ENCODE results near the gene MGAT4A.

The MGAT4A gene

DNA sequence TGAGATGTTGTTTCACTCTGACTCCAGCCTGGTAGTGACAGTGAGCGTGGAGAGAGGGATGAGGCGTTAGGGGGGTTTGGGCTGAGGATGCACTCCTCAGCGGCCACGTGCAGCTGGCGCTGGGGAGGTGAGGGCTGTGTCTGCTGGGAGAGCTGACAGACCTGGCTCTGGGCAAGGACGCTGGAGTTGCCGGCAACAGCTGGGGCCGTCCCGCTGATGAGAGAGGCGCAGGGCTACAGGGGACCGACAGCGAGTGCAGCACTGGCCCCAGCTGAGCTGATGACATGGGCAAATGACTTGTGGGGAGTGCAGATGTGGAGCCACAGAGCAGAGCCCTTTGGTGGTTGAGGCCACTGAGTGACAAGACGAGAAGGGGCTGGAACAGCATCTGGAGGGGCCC, 161.0 kb downstream of the MGAT4A start:
- TF ChIP-seq POLR2A (IDR thresholded peaks at IDR 0.05; ENCODE audit: low read depth, low read length) = no peak
- TF ChIP-seq SPI1 (IDR thresholded peaks at IDR 0.05; ENCODE audit: low read depth, low read length) = no peak
- no peak for TF ChIP-seq POLR2AphosphoS5 (IDR thresholded peaks at IDR 0.05; ENCODE audit: low read depth, low read length)
- TF ChIP-seq PAX5 (IDR thresholded peaks at IDR 0.05; ENCODE audit: insufficient read depth, low read length, severe bottlenecking) = no peak
- no peak for TF ChIP-seq TAF1 (IDR thresholded peaks at IDR 0.05; ENCODE audit: low read depth, low read length)
- TF ChIP-seq POU2F2 (IDR thresholded peaks at IDR 0.05; ENCODE audit: low read depth, low read length) = no peak
- DNase-seq (ENCODE audit: insufficient read length, low spot score) (no peak), FAIRE-seq (no peak)

DNA sequence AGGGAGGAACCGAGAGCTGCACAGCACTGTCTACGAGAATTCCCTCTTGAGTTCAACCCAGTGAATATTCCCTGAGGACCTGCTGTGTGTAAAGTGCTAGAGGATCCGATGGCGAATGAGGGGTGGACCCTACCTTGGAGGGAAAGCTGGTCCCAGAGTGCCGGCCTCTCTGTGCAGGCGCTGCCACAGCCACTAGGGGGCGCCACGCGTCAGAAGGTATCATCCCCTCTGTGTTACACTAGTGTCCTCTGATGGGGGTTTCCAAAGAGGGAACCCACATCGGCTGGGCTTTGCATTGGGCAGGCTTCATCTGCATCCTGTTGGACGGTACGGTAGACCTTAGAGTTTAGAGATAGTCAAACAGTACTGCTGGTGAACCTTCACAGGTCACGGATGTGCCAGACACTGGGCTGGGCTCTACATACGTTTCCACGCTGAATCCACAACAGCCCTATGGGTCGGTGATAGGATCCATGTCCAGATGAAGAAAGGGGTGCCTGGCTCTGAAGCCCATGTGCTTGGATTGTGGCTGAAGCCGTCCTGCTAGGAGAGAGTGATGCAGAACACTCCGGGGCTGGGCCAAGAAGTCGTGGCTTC, 161.6 kb downstream of the MGAT4A start:
- TF ChIP-seq SPI1 (IDR thresholded peaks at IDR 0.05; ENCODE audit: low read depth, low read length) (no peak), POLR2AphosphoS5 (IDR thresholded peaks at IDR 0.05; ENCODE audit: low read depth, low read length) (no peak), PAX5 (IDR thresholded peaks at IDR 0.05; ENCODE audit: insufficient read depth, low read length, severe bottlenecking) (no peak), POLR2A (IDR thresholded peaks at IDR 0.05; ENCODE audit: low read depth, low read length) (no peak), TAF1 (IDR thresholded peaks at IDR 0.05; ENCODE audit: low read depth, low read length) (no peak), POU2F2 (IDR thresholded peaks at IDR 0.05; ENCODE audit: low read depth, low read length) (no peak)
- DNase-seq (ENCODE audit: insufficient read length, low spot score) (peak; percentile 74), FAIRE-seq (peak; percentile 87)

Measured in GM12891 (cell line).